Measurements from ENCODE around the gene GLYAT.

DNA sequence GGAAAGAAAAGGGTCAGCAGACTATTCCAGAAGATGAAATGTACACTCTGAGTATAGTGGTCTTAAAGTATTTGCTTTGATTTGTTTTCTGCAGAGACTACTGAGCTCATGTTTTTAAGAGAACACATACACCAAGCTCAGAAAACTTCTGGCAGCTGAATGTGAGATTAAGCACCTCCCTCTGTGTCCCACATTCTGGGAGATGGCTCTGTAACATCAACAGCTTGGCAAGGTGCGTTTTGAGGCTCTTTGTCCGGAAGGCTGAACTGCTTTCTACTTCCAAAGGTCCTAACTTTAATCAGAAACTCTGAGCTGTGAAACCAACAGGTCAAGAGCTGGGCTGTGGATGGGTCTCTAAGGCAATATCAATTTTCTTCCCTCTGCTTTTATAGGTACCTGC is 36.4 kb upstream of the GLYAT start:
- TF ChIP-seq, protein P1, sequence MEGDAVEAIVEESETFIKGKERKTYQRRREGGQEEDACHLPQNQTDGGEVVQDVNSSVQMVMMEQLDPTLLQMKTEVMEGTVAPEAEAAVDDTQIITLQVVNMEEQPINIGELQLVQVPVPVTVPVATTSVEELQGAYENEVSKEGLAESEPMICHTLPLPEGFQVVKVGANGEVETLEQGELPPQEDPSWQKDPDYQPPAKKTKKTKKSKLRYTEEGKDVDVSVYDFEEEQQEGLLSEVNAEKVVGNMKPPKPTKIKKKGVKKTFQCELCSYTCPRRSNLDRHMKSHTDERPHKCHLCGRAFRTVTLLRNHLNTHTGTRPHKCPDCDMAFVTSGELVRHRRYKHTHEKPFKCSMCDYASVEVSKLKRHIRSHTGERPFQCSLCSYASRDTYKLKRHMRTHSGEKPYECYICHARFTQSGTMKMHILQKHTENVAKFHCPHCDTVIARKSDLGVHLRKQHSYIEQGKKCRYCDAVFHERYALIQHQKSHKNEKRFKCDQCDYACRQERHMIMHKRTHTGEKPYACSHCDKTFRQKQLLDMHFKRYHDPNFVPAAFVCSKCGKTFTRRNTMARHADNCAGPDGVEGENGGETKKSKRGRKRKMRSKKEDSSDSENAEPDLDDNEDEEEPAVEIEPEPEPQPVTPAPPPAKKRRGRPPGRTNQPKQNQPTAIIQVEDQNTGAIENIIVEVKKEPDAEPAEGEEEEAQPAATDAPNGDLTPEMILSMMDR (IDR thresholded peaks at IDR 0.05): no peak
- no peak for TF ChIP-seq POLR2A (IDR thresholded peaks at IDR 0.05)

All from right lobe of liver (tissue), 4 donors.